GM18508 (cell line): ENCODE results near the gene PUDP.
A peak's percentile ranks its signal among the peaks of the same experiment; 100 is the strongest.
"Not testable (repeated sequence)": the region's sequence is repeated elsewhere in the genome, so short reads cannot be mapped to it uniquely, and the experiment has no call there.

ENCODE experiments used
- ATAC-seq: cut with Tn5 transposase; IDR thresholded peaks from one replicate; pipeline ENCODE4 v1.9.1; 2021; ENCODE audit warnings: moderate number of reproducible peaks; ENCODE audit not compliant: insufficient read depth, unreplicated experiment

PUDP gene

DNA sequence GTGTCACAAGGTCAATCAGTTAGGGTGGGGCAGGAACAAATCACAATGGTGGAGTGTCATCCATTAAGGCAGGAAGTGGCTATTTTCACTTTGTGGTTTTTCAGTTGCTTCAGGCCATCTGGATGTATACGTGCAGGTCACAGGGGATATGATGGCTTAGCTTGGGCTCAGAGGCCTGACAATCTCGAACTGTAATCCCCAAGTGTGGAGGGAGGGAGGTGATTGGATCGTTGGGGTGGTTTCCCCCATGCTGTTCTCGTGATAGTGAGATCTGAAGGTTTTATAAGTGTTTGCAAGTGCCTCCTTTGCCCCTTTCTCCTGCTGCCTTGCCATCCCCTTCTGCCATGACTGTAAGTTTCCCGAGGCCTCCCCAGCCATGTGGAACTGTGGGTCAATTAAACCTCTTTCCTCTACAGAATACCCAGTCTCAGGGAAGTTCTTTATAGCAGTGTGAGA lies 37.1 kb downstream of the PUDP start:
- peak; percentile 34 for ATAC-seq

DNA sequence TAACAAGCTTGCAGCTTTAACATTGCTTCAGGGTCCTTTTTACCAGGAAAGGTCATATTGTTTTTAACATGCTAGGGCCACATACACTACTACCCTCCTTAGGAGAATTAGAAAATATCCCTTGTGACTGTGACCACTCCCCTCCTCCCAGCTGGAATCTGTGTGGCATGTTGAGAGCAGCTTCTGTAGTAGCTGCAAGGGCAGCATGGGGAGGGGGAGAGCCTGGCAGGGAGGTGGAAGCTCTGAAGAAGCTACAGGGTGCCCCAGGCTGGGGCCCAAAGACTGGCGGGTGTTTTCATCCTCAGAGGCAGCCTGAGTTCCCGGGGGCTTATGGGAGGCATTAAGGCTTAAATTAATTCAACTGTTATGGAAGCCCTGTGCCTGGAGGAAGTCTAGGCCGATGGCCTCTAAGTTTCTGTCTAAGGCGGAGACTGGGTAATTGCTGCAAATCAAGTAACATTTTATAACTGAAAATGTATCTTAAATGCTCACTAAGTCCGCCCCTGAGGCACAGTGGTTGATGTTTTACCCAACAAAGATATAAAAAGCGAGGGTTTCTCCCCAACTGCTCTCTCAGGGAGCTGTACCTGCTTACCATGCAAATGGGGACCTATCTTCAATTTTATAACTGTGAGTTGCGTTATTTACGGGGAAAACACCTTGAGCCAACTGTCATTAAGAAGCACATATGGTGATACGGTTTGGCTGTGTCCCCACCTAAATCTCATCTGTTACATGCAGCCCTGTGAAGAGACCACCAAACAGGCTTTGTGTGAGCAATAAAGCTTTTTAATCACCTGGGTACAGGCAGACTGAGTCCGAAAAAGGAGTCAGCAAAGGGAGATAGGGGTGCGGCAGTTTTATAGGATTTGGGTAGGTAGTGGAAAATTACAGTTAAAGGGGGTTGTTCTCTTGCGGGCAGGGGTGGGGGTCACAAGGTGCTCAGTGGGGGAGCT lies 37.8 kb downstream of the PUDP start:
- ATAC-seq = peak; percentile 72

GRCh38 chrX:7109049-7109531 lies 38.9 kb downstream of the PUDP start:
- ATAC-seq = no peak

DNA sequence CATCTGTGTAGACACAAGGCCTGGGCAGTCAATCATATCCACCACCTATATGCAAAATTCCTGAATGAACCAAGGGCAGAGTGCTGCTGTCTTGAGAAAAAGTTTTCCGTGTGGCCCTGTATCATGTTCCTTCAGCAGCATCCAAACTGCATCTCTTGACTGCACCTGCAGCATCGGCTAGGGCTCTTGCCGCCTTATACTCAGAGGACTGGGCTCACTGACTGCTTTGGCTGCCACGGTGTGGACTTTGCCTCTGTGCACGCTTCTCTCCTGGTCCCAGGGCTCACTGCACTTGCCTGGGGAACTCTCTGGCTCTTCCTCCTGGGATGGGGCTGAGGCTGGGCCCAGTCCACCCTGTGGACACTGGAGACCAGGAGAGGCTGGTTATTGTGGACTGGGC lies 39.9 kb downstream of the PUDP start:
- ATAC-seq = no peak

DNA sequence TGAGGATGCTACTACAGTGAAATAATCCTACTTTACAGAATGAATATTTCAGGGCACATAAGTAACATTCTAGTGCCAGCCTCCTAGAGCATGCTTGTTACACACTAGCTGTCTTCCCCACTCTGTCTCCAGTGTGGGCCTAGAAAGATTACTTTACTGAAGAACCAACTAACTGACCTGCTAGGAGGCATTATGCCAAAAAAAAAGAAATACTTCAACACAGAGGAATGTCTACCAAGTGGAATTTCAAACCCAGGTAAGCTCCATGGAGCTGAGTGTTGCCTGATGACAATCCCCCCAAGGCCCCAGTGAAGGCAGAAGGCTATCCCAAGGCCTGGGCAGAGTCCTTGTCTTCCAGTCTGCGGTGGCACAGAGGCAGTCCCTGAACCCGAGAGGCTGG lies 41.3 kb downstream of the PUDP start:
- no peak for ATAC-seq

GRCh38 chrX:7102119-7102518 lies 45.8 kb downstream of the PUDP start:
- ATAC-seq = no peak

GRCh38 chrX:7100022-7100421 lies 47.9 kb downstream of the PUDP start:
- ATAC-seq = no peak

DNA sequence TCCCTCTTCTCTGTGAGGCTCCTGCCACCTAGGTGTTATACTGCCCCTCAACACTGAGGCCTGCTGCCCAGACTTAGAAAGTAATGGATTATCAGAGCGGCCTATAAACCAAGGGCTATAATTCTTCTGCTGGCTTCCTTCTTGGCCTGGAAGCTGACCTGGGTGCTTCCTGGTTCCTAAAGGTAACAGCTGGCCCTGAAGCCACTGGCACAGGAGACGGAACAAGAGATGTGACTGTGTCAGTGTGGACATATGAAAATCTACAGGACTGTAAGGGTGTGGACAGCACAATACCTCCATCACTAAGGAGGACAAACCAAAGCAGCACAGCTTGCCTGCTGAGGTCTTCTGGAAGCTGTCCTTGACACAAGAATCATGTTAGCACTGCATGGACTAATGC lies 52.3 kb downstream of the PUDP start:
- ATAC-seq = not testable (repeated sequence)

DNA sequence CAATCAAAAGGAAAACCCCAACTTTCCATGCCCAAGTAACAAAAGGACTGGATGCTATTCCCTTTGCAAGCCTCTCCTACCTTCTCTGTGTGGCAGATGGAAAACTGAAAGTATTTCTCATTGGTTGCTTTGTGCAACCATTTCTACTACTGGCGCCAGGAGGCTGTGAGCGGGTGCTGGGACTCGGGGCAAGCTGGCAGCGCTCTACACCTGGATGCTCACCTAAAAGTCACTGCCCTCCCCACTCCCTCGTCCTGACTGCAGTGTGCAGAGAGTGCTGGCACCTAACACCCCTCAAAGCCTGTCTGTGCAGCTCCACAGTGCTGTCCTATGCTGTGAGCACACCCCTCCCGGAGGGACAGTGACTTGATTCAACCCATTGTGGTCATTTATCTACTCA lies 54.6 kb downstream of the PUDP start:
- no peak for ATAC-seq

DNA sequence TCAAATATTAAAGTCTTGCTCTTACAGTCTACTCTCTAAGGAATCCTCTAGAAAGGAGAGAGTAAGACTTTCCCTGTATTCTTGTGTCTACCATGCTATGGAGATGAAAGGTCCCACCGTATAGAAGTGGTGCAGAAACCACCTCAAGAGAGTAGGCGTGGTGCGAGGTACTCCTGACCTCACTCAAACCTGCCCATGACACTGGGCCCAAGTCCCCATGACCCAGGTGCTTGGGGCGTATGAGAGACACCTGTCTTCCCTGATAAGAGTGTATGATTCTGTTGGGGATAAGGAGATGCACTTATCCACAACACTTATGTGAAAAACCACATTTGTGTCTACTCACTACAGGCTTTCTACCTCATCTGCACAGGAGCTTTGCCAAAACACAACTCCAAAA lies 55.4 kb downstream of the PUDP start:
- ATAC-seq = no peak

GRCh38 chrX:7091923-7092322 lies 56.0 kb downstream of the PUDP start:
- no peak for ATAC-seq

DNA sequence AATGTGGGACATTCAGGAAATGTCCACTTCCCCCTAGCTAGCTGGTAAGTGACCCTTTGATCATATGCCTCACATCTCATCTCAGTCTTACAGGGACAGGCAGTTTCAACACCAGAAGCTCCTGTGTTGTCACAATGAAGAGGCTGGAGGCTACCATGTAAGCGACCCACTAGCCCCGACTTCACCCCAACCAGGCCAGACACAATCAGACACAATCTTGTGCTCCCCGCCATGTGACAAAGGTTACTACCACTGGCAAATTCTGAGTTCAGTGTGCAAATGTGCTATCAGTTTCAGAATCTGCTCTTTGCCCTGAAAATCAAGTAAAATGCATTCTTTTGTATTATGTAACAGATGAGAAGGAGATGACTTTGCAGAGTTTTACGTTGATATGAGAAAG lies 57.3 kb downstream of the PUDP start:
- no peak for ATAC-seq

DNA sequence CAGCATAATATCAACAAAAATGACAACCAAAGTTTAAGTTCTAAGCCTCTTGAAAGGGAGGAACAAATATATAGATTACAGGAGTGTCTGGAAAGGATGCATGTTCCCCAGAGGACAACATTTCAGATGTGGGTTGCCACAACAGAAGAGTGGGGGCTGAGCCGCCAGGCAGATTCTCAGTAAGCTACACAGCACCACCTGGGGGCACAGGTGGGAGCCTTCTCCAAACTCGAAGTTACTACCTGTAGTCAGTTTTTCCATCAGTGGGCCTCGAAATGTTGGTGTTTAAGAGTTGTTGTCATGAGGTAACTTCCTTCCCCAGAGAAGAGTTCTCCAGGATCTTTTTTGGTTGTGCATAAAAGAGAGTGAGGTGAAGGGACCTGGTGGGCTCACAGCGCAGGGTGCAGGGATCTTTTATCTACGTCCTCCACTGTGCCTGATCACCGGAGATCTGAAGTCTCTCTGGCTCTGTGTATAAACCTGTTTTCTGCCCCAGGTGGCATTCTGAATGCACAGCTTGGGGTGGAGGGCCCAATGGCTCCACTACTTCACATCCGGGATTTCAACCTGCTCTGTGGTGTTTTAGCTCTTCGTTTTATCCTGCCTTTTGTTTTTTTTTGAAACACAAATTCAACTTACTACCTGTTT lies 58.9 kb downstream of the PUDP start:
- peak; percentile 32 for ATAC-seq

GRCh38 chrX:7086384-7086783 lies 61.6 kb downstream of the PUDP start:
- ATAC-seq = peak; percentile 26

GRCh38 chrX:7085879-7086278 lies 62.1 kb downstream of the PUDP start:
- no peak for ATAC-seq

DNA sequence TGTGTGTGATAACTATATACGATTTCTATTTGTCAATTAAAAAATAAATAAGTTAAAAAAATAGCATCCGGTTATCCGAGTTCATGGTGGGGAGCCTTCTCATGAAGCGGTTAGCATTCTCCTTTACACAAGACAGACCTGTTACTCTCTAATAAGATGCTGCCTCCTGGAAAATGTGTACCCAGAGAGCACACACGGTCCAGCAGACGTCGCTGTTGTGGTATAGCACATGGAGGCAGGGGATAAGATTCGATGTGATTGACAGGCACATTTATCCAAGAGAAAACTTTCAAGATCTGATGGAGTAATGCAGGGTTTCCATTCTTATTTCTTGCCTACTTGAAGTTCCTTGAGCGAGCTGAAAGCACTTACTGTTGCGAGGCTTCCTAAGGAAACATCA lies 63.1 kb downstream of the PUDP start:
- no peak for ATAC-seq

GRCh38 chrX:7083468-7084396 lies 64.2 kb downstream of the PUDP start:
- peak; percentile 95 for ATAC-seq

GRCh38 chrX:7083021-7083420 lies 64.9 kb downstream of the PUDP start:
- no peak for ATAC-seq

DNA sequence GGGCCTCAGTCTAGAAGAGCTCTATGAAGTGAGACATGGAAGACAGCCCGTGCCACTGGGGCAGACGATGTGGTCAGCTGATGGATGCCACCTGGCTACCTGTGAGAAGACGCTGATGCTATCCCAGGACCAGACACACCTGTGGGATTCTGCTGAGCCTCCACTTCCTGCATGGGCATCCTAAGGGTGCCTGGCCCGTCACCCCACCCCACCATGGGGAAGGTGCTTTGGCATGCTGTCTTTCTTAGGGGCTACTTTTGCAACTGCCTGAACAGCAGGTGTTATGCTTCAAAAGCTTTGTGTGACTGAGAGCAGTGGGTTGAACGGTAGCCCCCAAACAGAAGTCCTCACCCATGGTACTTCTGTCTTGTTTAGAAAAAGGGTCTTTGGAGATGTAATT lies 65.4 kb downstream of the PUDP start:
- ATAC-seq = no peak
